Stimulated activated CD8-positive, alpha-beta memory T cell treated with anti-CD3 and anti-CD28 coated beads, Interleukin-2, amount 100 ng/mL, for 48 hours (primary cell): ENCODE data around the gene FAM120B.
"Not testable (repeated sequence)": the region's sequence is repeated elsewhere in the genome, so short reads cannot be mapped to it uniquely, and the experiment has no call there.

Experiments used
- DNase-seq, 2 donors: peaks; one replicate each; pipeline ENCODE4 v3.0.0-alpha.2; 2020; ENCODE audit warnings: low read depth in 2 of 2

FAM120B gene

DNA sequence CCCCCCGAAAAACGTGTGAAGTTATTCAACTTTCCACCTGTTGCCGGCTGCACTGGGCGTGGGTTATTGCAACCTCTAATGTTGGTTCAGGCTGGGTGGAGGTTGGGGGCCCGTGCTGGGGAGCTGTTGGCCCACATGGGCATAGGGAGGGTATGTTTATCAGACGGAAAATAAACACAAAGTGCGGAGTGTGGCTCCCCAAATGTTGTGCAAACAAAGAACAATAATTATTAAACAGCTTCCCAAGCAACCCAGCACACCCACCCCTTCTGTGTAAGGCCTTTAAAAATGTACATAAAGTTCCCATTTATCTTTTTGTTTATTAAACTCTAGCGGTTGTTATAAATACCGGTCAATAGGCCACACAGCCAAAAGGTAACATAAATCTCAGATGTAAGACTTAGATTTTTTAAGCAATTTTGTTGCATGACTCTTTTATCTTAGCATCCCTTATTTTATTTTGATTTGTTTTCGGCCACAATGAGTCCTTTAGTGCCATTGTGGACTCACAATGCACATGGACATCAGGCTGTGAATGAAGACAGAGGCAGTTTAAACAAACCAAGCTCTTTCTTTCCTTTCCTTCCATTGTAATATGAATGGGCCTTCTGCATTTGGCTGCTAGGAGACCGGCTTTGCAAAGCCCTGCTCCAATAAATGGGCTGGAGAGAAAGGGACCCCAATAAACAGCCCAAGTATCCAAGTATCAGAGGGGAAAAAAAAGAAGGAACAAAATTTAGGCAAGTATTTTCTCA lies 8.8 kb upstream of the FAM120B start:
- no peak for DNase-seq

DNA sequence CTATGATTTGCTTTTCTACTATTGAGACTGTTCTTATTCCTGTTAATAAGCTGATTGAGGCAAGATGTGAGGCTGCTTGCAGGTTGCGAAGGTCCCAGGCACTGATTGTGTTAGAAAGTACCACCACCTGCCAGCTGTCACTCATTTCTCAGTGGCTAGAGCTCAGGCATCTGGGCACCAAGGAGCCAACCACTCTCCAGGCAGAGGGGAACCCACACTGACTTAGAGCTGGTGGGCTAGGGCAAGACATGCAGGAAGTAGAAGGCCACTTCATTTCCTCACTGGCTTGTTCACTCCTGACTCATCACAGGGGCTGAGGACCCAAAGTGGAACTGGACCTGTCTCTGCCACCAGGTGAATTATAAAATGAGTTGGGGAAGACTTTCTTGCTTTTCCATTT lies 7.9 kb upstream of the FAM120B start:
- no peak for DNase-seq

DNA sequence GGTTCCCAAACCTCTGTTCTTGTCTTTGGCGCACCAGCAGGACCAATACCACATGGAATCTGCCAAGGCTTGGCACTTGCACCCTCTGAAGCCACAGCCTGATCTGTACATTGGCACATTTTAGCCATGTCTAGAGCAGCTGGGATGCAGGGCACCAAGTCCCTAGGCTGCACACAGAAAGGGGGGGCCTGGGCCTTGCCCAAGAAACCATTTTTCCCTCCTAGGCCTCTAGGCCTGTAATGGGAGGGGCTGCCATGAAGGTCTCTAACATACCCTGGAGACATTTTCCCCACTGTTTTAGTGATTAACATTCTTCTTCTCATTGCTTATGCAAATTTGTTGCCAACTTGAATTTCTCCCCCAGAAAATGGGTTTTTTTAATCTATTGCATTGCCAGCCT lies 5.4 kb upstream of the FAM120B start:
- no peak for DNase-seq

DNA sequence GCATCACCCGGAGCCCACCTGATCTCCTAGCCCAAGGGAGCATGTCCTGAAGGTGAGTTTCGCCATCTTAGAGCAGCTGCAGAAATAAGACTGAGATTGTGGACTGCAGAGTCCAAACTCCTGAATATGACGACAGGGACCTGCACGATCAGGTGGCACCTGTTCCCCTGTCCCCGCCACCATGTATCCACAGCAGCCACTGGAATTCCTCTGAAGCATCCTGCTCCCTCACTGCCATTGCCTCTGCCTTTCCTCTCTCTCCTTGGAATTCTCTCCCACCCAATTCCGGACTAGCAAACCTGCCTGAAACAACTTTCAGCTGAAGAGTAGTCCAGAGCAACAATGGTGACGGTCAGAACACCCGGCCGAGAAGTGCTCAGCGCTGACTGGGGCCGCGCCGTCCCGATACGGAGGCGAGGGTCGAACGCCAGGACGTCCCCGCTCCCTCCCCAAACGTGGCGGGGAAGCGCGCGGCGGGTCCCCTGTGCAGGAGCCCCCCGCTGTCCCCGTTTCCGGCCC lies 694 bp upstream of the FAM120B start:
- no peak for DNase-seq

DNA sequence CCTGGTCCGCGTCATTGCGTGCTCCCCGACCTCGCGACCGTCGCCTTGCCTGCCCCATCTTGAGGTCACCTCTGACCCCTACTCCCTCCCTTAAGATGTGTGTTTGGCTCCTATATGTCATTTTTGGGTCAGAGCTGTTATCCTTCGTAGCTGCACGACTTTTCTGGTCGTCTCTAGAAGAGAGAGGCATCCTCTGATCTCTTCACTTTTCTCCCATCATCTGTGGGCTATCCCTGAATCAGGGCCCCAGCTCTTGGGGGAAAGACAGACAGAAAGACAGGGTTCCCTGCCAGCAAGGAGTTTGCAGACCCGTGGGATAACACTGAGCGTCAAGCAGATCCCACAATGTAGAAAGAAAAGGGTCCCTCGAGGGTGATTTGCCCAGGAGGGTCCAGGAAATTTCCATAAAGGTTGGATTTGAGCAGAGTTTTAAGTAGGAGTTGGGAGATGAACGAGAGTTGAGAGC lies 555 bp downstream of the FAM120B start:
- DNase-seq = no peak

DNA sequence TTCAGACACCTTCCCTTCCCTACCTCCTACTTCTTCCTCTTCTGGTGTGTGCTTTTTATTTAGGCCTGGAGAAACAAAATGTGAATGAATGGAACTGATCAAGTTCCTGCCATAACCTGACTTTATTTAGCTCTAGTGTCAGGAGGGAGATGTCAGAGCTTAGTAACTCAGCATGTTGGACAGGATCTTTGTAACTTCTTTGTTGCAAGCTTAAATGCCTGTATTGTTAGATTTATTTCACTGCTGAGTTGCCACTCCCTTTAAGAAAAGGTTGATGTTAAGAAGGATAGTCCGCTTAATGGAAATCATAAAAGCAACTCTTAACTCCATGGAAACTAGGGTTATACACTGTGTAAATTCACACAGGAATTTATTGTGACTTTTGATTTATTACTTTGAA lies 2.2 kb downstream of the FAM120B start:
- DNase-seq = no peak

DNA sequence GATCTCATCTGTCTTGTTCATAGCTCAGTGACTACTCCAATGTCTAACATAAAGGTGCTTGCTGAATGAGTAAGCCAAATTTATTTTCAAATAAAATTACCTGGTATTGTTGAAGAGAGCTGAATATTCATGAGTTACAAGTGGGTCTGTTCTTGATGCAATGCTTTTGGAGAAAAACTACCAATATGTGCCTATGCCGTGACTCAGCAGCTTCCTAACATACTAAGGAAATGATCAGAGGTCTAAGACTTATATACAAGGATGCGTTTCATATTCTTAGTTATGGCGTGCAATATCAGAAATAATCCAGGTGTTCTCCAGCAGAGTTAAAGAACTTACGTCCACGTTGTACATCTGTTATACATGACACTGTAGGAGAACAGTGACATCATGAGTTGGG lies 5.1 kb downstream of the FAM120B start:
- no peak for DNase-seq

DNA sequence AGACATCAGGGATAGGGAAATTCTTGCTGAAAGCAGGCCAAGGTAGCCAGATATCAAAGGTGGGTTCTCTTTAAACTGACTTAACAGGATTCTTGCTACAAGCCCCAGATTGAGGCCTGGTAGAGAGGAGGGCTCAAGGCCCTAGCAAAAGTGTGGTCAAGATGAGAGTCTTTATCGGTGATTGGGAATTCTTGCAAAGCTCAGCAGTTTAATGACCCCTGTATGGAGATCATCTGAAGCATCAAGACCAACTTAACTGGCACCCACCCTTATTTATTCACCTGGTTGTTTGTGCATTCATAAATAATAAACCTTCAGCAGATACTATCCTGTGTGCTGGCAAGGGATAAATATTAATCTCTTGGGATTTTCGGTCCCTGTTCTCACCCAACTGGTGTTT lies 6.3 kb downstream of the FAM120B start:
- no peak for DNase-seq

DNA sequence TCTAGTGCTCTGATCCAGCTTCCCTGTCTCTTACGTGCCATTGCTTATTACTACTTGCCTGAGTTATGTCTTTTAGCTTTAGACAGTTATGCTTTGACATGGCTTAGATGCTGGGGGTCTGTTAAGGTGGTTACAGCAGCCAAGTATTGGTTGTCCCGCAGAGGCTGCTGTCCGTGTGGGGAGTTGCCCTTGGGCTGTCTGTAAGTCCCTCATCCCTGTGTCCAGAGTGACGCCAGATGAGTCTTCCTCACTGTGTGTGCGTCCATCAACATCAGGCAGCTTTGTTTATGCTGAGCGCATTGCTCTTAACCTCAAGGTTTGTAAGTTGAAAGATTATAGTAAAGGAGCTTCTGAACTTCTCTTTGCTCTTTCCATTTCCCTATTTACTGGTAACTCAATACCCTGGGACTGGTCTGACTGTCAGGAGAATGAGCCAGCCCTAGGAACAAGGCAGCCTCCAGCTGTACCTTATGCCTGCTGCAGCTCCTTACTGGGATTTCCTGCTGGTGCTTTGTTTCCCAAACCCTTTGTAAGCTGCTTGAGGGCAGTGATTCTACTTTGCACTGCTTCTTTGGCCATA lies 7.2 kb downstream of the FAM120B start:
- no peak for DNase-seq

DNA sequence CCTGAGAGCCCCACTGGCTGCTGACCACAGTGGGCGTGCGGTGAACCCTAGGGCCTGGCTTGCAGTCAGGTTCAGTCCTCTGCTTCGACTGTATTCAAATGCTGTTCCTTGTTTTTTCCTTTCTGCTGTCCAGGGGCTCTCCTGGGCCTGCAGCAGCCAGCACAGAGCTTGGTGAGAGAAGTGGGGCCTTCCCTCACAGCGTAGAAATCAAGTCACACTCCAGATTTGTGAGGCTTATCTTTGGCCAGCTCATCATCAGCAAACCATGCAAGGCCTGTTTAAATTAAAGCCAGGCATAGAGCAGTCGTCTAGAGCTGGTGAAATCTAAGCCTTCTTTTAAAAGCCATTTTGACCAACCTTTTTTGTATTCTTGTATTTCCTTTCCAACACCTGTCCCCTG lies 8.4 kb downstream of the FAM120B start:
- no peak for DNase-seq

DNA sequence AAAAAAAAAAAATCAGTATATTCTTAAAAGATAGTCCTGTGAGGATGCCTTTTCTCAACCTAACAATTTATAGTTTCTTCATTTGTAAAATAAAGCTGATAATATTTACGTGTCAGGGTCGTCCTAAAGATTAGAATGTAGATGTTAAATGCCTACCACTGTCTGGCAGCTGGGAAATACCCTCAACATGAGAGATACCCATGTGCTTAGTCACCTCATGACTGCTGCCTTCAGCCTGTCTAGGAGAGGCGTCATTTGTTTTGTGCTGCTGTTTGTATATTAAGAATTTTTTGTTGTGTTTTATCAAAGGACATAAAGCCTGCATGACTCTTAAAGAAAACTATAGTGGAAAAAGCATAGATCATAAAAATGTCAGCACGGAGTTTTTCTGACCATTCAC lies 9.5 kb downstream of the FAM120B start:
- DNase-seq = no peak

DNA sequence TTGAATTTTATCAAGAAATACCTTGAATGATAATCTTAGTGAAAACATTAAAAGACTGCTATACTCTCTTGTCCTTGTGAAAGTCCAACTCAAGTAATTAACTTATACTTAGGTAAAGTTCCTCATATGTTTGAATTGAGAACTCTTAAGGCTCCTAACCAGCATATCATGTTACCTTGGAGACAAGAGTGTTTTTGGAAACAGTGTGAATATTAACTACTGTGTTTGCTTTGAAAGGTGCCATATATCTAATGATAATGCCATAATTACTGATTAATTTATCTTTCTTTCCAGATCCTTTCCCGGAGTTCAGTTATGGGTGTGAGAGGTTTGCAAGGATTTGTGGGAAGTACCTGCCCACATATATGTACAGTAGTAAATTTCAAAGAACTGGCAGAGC lies 10.5 kb downstream of the FAM120B start:
- DNase-seq = no peak

DNA sequence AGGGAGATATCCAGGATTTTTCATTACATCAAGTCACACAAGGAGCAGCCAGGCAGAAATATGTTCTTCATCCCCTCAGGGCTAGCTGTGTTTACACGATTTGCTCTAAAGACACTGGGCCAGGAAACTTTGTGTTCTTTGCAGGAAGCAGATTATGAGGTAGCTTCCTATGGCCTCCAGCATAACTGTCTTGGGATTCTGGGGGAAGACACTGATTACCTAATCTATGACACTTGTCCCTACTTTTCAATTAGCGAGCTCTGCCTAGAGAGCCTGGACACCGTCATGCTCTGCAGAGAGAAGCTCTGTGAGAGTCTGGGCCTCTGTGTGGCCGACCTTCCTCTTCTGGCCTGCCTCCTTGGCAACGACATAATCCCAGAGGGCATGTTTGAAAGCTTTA lies 11.2 kb downstream of the FAM120B start:
- DNase-seq = no peak

DNA sequence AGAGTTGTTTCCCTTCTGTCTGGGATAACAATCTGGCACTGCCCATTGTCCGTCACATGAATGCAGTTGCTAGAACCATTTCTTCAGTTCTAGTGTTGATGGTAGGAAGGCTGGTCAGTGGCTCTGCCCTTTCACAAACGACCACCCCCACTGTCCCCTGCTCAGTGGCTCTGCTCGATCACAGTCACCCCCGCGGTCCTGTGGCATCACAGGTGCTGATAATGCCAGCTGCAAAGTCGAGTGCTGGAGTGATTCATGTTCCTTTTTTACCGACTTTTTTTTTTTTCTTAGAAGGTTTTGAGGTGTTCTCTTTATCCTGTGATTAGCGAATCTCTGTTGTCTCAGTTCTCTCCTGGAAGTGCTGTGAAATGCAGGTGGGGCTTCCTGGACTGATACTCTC lies 22.8 kb downstream of the FAM120B start:
- no peak for DNase-seq

DNA sequence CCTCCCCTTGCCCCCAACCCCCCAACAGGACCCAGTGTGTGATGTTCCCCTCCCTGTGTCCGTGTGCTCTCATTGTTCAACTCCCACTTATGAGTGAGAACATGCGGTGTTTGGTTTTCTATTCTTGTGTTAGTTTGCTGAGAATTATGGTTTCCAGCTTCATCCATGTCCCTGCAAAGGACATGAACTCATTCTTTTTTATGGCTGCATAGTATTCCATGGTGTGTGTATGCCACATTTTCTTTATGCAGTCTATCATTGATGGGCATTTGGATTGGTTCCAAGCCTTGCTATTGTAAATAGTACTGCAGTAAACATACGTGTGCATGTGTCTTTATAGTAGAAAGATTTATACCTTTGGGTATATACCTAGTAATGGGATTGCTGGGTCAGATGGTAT lies 28.6 kb downstream of the FAM120B start:
- DNase-seq = not testable (repeated sequence)

DNA sequence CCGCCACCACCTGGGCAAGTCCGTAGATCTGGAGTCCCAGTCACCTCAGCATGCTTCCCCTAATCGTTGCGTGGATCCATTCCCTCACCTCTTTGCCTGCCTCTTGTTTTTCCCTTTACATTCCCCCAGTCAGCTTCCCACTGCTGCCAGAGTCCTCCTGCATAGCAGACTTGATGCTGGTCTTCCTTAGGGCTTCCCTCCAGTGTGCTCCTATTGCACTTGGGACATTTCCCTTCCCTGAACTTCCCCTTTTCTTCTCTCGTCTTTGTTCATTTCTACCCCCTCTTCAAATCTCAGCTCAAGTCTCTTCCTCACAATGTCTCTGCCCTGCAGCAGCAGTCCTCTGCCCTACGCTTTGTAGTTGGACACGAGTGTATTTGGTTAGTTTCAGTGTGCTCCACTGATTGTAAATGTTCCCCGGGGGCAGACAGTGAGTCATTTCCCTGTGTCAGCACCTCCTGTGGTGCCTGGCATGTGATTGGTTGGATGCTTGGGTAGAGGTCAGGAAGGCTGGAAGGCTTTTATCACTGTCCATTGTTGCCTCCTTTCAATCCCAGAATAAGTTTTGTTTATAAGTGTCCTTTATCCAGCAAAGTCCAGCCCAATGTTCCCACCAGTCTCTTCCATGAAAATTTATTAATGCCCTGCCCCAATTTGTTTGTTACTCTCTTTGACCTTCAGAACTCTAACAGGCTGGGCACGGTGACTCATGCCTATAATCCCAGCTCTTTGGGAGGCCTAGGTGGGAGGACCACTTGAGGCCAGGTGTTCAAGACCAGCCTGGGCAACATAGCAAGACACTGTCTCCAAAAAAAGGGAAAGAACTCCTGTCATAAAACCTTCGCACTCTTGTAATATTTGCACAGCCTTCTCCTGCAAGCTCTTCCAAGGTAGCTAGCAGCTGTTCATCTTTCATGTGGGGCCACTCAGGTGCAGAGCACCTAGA lies 38.3 kb downstream of the FAM120B start:
- DNase-seq = no peak

DNA sequence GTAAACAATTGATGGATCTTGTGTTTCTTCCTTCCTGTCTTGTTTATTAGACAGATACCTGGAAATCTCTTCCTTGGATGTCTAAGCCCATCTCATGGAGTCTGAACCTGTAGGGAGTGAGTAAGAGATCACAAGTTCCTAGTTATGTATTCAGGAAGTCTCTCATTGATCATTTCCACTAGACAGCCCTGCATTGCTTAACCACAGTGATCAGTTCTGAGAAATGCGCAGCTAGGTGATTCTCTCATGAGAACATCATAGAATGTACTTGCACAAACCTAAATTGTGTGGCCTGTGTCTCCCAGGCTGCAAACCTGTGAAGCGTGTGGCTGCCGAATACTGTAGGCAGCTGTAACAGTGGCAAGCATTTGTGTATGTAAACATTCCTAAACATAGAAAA lies 39.1 kb downstream of the FAM120B start:
- DNase-seq = no peak

DNA sequence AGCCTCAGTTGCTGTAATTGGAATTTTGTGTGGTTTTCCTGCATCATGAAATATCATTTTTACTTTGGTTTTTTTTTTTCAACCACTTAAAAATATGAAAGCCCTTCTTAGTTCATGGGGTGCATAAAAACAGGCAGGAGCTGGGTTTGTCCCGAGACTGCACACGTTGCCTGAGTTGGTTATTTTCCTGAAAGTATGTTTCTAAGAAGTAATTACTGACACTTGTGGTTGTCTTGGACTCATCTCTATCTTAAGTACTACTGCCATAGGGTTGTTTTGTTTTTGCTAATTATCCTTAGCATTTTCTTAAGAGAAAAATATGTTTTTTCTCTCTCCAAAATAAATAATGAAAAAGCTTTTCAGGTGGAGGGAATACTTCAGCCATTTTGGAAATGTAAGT lies 40.1 kb downstream of the FAM120B start:
- no peak for DNase-seq

DNA sequence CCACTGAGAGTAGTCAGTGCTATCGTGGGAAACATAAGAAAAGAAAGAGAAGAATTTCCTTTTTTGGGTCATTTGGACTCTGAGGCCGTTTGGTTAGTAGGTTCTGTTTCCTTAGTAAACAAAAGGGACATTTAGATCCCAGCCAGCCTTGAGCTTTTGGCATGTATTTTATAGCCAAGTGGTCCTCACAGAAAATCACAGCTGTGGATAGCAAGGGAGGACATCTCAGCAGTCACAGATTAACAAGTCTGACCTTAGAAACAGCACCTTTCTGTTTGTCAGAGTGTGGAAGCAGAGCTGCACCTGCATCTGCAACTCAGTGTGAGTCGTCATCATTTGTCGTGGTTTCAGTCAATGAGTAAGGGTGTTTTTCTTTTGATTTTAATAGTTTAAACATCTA lies 40.5 kb downstream of the FAM120B start:
- no peak for DNase-seq

DNA sequence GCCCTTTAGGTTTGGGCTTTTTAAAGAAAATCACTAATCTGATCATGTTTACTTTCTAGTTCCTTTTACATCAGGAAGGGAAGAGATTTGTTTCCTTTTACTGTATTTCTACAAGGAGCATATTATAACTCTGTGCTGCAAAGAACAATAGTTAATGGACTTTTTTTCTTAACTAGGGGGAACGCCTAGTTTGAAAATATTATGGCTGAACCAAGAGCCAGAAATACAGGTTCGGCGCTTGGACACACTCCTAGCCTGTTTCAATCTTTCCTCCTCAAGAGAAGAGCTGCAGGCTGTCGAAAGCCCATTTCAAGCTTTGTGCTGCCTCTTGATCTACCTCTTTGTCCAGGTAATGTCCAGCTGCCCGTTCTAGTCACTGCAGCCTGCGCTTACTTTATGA lies 41.4 kb downstream of the FAM120B start:
- DNase-seq = no peak

DNA sequence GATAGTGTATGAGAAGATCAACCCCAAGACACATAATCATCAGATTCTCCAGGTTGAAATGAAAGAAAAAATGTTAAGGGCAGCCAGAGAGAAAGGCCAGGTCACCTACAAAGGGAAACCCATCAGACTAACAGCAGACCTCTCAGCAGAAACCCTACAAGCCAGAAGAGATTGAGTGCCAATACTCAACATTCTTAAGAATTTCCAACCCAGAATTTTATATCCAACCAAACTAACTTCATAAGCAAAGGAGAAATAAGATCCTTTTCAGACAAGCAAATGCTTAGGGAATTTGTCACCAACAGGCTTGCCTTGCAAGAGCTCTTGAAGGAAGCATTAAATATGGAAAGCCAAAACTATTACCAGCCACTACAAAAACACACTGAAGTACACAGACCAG lies 44.9 kb downstream of the FAM120B start:
- not testable (repeated sequence) for DNase-seq

DNA sequence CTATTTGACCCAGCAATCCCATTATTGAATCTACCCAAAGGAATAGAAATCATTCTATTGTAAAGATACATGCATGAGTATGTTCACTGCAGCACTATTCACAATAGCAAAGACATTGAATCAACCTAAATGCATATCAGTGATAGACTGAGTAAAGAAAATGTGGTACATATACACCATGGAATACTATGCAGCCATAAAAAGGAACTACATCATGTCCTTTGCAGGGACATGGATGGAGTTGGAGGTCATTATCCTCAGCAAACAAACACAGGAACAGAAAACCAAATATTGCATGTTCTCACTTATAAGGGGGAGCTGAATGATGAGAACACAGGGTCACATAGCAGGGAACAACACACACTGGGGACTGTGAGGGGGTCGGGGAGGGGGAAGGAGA lies 48.6 kb downstream of the FAM120B start:
- DNase-seq = not testable (repeated sequence)
